Heart left ventricle (tissue), 16 donors: ENCODE results near the gene ARID3B. TPM values are rescaled to one million over a fixed set of nuclear protein-coding genes. Genes with fewer than 3 reads are reported as not detected.

Experiments
- ATAC-seq, 4 donors: fragments of 200-7000 bp; cut with Tn5 transposase; one replicate each; pipeline ENCODE4 v1.9.1; 2020 to 2022; ENCODE audit warnings: moderate library complexity in 4 of 4, mild to moderate bottlenecking in 3 of 4, moderate number of reproducible peaks in 1 of 4
- DNase-seq, 5 donors: peaks; one replicate each; pipeline ENCODE4 v3.0.0-alpha.2; 2020
- H3K27ac ChIP-seq, 12 donors: fragments of 200-600 bp; sonication (generic) in 4 of 12; one replicate each; pipeline versions ENCODE4 v1.5.0 to v1.8.0; 2016 to 2022; ENCODE audit warnings: mild to moderate bottlenecking in 2 of 12
- H3K27me3 ChIP-seq, 9 donors: fragments of 200-600 bp; sonication (generic) in 2 of 9; one replicate each; pipeline versions ENCODE4 v1.5.1 to v1.8.0; 2016 to 2022; ENCODE audit warnings: mild to moderate bottlenecking in 3 of 9
- H3K36me3 ChIP-seq, 9 donors: fragments of 200-600 bp; sonication (generic) in 2 of 9; one replicate each; pipeline versions ENCODE4 v1.5.0 to v1.8.0; 2018 to 2022; ENCODE audit warnings: mild to moderate bottlenecking in 2 of 9
- H3K4me1 ChIP-seq, 12 donors: fragments of 200-600 bp; sonication (generic) in 4 of 12; one replicate each; pipeline versions ENCODE4 v1.5.0 to v1.8.0; 2016 to 2022; ENCODE audit warnings: mild to moderate bottlenecking in 3 of 12
- H3K4me3 ChIP-seq, 12 donors: fragments of 200-600 bp; sonication (generic) in 4 of 12; one replicate each; pipeline versions ENCODE4 v1.5.0 to v1.8.0; 2017 to 2022; ENCODE audit warnings: mild to moderate bottlenecking in 9 of 12, moderate library complexity in 4 of 12
- H3K9me3 ChIP-seq, 12 donors: fragments of 200-600 bp; sonication (generic) in 4 of 12; one replicate each; pipeline versions ENCODE4 v1.5.0 to v1.8.0; 2016 to 2022; ENCODE audit warnings: mild to moderate bottlenecking in 1 of 12
- POLR2A ChIP-seq, 2 donors: fragments of 450-650 bp; IDR thresholded peaks; one replicate each; pipeline ENCODE4 v1.6.1; 2017; ENCODE audit warnings: antibody characterized with exemption in 2 of 2, mild to moderate bottlenecking in 2 of 2, moderate library complexity in 2 of 2
- WGBS, 4 donors: extraction: QIAGEN DNeasy Blood & Tissue Kit in 2 of 4; methylation state at CpG; one replicate each; pipeline versions ENCODE4 v1.1.5 to v1.1.7; 2013 to 2018; 5-methylcytosine and 5-hydroxymethylcytosine counted together
- intact Hi-C, 10 donors: fragments of 100-400 bp; cut with DNase I; formaldehyde crosslinking; loops; one replicate each; pipeline versions ENCODE4 v1.11.1 to v1.14.2; 2022
- polyA plus RNA-seq, 2 donors: library from polyadenylated mRNA; stranded (reverse); fragments of 200-250 nt; gene quantifications; one replicate each; pipeline ENCODE4 v1.2.3, GENCODE V29; 2013
- total RNA-seq, 9 donors: library from RNA; depleted of rRNA in 2 of 9; stranded (reverse); fragments of >200 nt in 2 of 9; fragmentation: NEBNext Ultra II Directional in 3 of 9; extraction: Animal tissue kit (Norgen Biotek cat#: 25700) in 3 of 9; gene quantifications; one replicate each; pipeline versions ENCODE4 v1.1.0 to v1.2.4, GENCODE V29; 2016 to 2023
- TF ChIP-seq, protein P1 (sequence below), 12 donors: fragments of 200-600 bp; sonication (generic) in 4 of 12; IDR thresholded peaks; one replicate each; pipeline versions ENCODE4 v1.5.0 to v1.8.0; 2018 to 2022; ENCODE audit warnings: antibody characterized with exemption in 12 of 12, mild to moderate bottlenecking in 5 of 12
- donor health status: ischemic (EF 13 %, LVEDD 7.1; RV severe dilation, severe dysfunction).
- donor health status: healthy with polysubstance abuse.
- donor health status: DM: no; HTN: yes; CAD: no.
- donor health status: DM: no; HTN: no; CAD: no.
- donor health status: ischemic (EF 25% LVEDD 6.9; RV normal size, moderate dysfunction).
- donor health status: ischemic (EF 25% LVEDD 5.7; RV mildly dilated, moderate dysfunction).
- donor health status: healthy.
- donor health status: DM: yes; HTN: yes; CAD: no.
- donor health status: ischemic (EF 35%, LVEDD 5.7; RV mildly dilated, moderate dysfunction).
- donor health status: nonischemic (EF 11% LVEDD 7.7; RV severe dilation, severe dysfunction).
- donor health status: DM: yes; HTN: yes; CAD: no.
- donor health status: PGD.
- donor health status: ischemic (EF 29% LVEDD 5.4; RV normal size, mild dysfunction).
- donor health status: nonischemic (EF 23%, LVEDD 6.1; RV moderate dilation, normal function).

The ARID3B gene
- total and polyA plus RNA-seq, 11 donors: 1.3 to 4.3 (median 2.1) TPM

DNA sequence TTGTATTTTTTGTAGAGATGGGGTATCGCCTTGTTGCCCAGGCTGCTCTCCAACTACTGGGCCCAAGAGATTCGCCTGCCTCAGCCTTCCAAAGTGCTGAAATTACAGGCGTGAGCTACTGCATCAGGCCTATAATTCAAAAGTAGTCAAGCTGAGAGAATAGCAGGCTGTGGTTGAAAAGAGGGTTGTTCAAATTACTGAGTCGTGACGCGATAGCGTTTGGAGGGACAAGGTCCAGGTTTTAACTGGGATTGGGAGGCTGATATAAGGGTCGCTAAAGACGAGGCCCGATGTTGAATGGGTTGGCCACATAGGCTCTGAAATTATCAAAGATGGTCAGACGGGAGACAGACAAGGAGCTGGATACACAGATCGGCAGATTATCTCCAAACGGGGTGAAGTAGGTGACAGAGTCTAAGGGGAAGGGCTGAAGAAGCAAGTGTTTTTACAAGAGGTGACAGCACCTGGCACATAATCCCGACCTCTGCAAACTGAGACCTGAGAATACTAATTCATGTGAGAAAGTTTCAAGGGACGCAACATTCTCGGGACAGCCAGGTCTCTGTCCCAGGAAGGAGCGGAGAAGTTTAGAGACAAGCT is 759 bp upstream of the ARID3B start:
- TF ChIP-seq, protein P1, sequence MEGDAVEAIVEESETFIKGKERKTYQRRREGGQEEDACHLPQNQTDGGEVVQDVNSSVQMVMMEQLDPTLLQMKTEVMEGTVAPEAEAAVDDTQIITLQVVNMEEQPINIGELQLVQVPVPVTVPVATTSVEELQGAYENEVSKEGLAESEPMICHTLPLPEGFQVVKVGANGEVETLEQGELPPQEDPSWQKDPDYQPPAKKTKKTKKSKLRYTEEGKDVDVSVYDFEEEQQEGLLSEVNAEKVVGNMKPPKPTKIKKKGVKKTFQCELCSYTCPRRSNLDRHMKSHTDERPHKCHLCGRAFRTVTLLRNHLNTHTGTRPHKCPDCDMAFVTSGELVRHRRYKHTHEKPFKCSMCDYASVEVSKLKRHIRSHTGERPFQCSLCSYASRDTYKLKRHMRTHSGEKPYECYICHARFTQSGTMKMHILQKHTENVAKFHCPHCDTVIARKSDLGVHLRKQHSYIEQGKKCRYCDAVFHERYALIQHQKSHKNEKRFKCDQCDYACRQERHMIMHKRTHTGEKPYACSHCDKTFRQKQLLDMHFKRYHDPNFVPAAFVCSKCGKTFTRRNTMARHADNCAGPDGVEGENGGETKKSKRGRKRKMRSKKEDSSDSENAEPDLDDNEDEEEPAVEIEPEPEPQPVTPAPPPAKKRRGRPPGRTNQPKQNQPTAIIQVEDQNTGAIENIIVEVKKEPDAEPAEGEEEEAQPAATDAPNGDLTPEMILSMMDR (IDR thresholded peaks at IDR 0.05): no peak
- no peak for TF ChIP-seq POLR2A (IDR thresholded peaks at IDR 0.05)
- Histone ChIP-seq H3K27ac (peak overlapping the region in 8 of 12 donors; percentile 39 to 80 (median 64)), H3K4me1 (peaks cover 0 to 36% (median 14%) of the 10 kb centered on the region in 12 donors), H3K36me3 (peaks cover 0 to 10% (median 0%) of the 10 kb centered on the region in 9 donors), H3K9me3 (no peaks in the 10 kb centered on the region), H3K4me3 (peak overlapping the region; percentile 64 to 99 (median 92)), H3K27me3 (no peaks in the 10 kb centered on the region)
- intact Hi-C loops: loop anchor here in 7 of 10 donors (2.0 to 10.0 kb wide), 7 partner anchors 57 to 225 kb away; partner anchors contain the start of genes CLK3 (in 4 of the 7) and UBL7 (in 3 of the 7)
- DNase-seq: no peak
- WGBS, 4 donors: 3 to 6% (median 5%) methylated on average over 17 of the region's 17 CpGs
- no peak for ATAC-seq

DNA sequence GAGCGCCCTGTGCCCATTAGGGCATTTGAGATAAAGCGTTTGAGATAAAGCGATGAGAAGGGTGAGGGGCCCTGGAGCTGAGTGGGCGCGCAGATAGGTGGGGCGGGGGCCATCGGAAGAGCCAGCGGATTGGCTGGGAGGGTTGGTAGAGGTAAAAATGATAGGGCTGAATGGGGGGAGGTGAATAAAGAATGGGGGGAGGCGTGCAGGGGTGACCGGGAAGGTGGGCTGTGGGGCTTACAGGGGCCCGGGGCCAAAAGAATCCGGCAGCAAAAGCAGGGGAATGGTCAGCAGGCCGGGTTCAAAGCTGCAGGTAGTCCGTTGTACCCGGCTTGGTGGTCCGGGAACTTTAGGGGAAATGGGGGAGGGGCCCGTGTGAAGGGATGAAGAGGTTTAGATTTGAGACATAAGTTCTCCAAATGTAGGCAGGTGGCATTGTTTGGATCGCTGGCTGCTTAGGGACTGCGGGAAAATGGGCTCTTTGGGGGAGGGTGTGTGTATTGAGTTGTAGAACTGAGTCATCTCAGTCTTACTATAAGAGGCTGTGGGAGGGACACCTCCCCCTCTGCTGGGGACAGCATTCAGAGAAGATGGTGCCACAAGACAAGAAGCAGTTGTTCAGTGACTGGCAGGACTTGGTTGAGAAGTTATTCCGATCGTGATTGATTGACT is 610 bp downstream of the ARID3B start:
- Histone ChIP-seq H3K27me3 (no peaks in the 10 kb centered on the region), H3K36me3 (peaks cover 0 to 10% (median 0%) of the 10 kb centered on the region in 9 donors), H3K27ac (peak overlapping the region in 11 of 12 donors; percentile 62 to 88 (median 79)), H3K4me3 (peak overlapping the region; percentile 79 to 99 (median 92)), H3K9me3 (no peaks in the 10 kb centered on the region), H3K4me1 (peaks cover 0 to 50% (median 27%) of the 10 kb centered on the region in 12 donors)
- 3 to 4% (median 3%) methylated on average over 21 of the region's 21 CpGs for WGBS, 4 donors
- ATAC-seq: peak in 1 of 4 donors; percentile 13
- intact Hi-C loops: loop anchor here in 7 of 10 donors (1.0 to 10.0 kb wide), 8 partner anchors 56 to 223 kb away; partner anchors contain the start of genes CLK3 (in 5 of the 7) and UBL7 (in 3 of the 7)
- DNase-seq: peak in 4 of 5 donors; percentile 15 to 32 (median 24)
- TF ChIP-seq, protein P1 (IDR thresholded peaks at IDR 0.05): no peak
- TF ChIP-seq POLR2A (IDR thresholded peaks at IDR 0.05): no peak

DNA sequence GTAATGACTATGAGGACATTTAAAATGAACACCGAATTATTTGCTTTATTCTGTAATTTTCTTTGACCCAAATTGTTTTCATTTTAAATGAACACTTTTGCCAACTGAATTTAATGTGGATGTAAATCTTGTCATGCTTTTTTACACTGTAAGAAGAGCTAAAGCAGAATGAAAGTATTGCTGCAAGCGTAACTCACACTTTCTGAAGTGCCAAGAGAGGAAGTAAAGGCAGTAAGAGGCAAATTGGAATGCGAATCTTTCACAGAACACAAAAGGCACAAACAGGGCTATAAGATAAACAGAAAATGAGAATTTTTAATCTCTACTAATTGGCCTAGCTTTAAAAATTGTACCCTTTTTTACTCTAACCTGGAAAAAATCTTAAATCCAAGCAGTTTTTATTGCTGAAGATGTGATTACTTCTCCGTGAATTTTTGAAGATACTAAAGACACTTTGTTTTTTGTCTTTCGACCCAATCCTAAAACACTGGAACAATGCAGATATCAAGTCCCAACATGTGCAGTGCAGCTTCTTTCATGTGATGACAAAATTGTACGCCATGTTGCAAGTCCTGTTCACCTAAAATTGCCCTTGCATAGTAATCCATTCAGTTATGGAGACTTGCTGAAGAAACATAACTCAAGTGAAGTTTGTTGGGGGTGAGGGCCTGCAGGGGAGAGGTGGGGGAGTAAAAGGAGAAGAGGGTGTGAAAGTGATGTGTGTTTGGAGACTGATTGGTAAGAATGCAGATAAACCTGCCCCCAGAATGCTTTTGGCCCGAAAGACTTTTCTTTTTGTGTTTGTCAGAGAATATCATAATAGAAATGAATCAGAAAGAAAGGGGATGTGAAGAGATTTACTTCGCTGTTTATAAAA is 1.4 kb downstream of the ARID3B start:
- Histone ChIP-seq H3K27me3 (no peaks in the 10 kb centered on the region), H3K4me1 (peaks cover 0 to 57% (median 32%) of the 10 kb centered on the region in 12 donors), H3K9me3 (no peaks in the 10 kb centered on the region), H3K36me3 (peaks cover 0 to 10% (median 0%) of the 10 kb centered on the region in 9 donors), H3K4me3 (peak overlapping the region in 9 of 12 donors; percentile 79 to 99 (median 92)), H3K27ac (peak overlapping the region in 2 of 12 donors; percentile 37 to 83)
- intact Hi-C loops: loop anchor here in 6 of 10 donors (5.0 to 10.0 kb wide), 5 partner anchors 55 to 222 kb away; partner anchors contain the start of genes UBL7 (in 3 of the 6) and CLK3 (in 2 of the 6)
- DNase-seq: no peak
- WGBS, 4 donors: 68 to 72% (median 72%) methylated on average over 8 of the region's 8 CpGs
- ATAC-seq: no peak
- TF ChIP-seq, protein P1 (IDR thresholded peaks at IDR 0.05): no peak
- TF ChIP-seq POLR2A (IDR thresholded peaks at IDR 0.05): no peak
